ENCODE measurements around the gene RBM8A.

- TF ChIP-seq CTCF (IDR thresholded peaks at IDR 0.05): no peak
- no peak for TF ChIP-seq POLR2A (IDR thresholded peaks at IDR 0.05)
- no peak for TF ChIP-seq EP300 (IDR thresholded peaks at IDR 0.05)
- TF ChIP-seq POLR2AphosphoS5 (IDR thresholded peaks at IDR 0.05): no peak
These were observed 41.5 kb downstream of the RBM8A start, which contains the start of gene ANKRD35 for GRCh38 chr1:145885738-145886287.

Measured in gastroesophageal sphincter (tissue), 3 donors.